GM10266 (cell line): ENCODE measurements around the gene TINAGL1.
"Not testable (repeated sequence)": the region's sequence is repeated elsewhere in the genome, so short reads cannot be mapped to it uniquely, and the experiment has no call there.

Experiments used
- DNase-seq: peaks from one replicate; pipeline ENCODE4 v3.0.0; 2012; ENCODE audit errors: extremely low spot score
- CTCF ChIP-seq: IDR thresholded peaks from 2 replicates; pipeline ENCODE4 v1.5.1; 2012; ENCODE audit warnings: mild to moderate bottlenecking, low read depth; ENCODE audit not compliant: control insufficient read depth, insufficient read depth; ENCODE audit errors: missing control alignments

The TINAGL1 gene

GRCh38 chr1:31585736-31586365, 9.5 kb downstream of the TINAGL1 start:
- TF ChIP-seq CTCF: no peak
- DNase-seq: no peak

GRCh38 chr1:31586376-31587327, 10.3 kb downstream of the TINAGL1 start:
- no peak for DNase-seq
- TF ChIP-seq CTCF: no peak

- DNase-seq: not testable (repeated sequence)
Observed at GRCh38 chr1:31587328-31587699, 11.0 kb downstream of the TINAGL1 start.

GRCh38 chr1:31587720-31588423, 11.6 kb downstream of the TINAGL1 start:
- DNase-seq: peak; percentile 90

GRCh38 chr1:31588751-31589515, 12.6 kb downstream of the TINAGL1 start:
- no peak for DNase-seq
- no peak for TF ChIP-seq CTCF

More at GRCh38 chr1:31587720-31588423, 11.6 kb downstream of the TINAGL1 start:
- peak; percentile 81 for TF ChIP-seq CTCF

- no peak for DNase-seq
- no peak for TF ChIP-seq CTCF
Observed at GRCh38 chr1:31591425-31592093, 15.2 kb downstream of the TINAGL1 start.
